Dermis blood vessel endothelial cell (primary cell): ENCODE results near the gene TMEFF1. TPM values are rescaled to one million over a fixed set of nuclear protein-coding genes. Genes with fewer than 3 reads are reported as not detected.

ENCODE experiments used
- DNase-seq: peaks from one replicate; pipeline ENCODE4 v3.0.0; 2010
- total RNA-seq: library from RNA; depleted of rRNA; stranded (reverse); fragments of >200 nt; gene quantifications from 2 replicates; pipeline ENCODE4 v1.2.3, GENCODE V29; 2014

Gene TMEFF1
- total RNA-seq, 1 donor from 2014 or later, result 9.2 TPM

GRCh38 chr9:100578610-100579009 is 105.7 kb downstream of the TMEFF1 start:
- no peak for DNase-seq

DNA sequence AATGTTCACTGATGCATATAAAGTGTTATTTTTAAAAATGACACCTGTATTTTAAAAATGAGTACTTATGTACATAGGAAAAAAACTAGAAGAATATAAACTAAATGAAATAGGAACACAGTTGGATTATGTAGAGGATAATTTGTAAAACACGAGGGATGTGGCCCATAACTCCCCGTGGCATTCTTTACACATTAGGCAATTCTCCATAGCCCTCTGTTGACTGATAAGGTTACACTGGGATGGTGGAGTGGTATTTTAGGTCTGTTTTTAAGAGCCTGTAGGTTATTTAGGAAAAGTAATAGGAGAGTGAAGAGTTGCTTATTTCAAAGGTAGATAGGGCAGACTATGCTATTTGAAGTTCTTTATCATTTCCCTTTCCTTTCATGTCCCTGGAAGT is 106.7 kb downstream of the TMEFF1 start:
- no peak for DNase-seq

DNA sequence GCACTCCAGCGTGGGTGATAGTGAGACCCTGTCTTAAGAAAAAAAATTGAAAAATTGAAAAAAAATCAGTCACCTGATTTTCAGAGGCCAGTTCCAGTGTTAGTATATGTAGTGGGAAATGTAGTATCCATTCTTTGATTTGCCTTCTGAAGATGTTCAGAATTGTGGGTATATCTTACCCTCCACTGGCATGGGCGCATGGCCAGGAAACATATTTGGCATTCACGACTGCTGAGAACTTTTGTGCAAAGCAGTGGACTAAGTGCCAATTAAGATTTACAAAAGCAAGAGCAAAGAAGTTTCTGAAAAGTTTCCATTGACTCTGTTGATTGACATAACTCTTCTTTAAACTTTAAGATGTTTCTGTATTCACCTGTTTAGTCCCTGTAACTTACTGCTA is 107.3 kb downstream of the TMEFF1 start:
- no peak for DNase-seq

GRCh38 chr9:100581081-100581480 is 108.1 kb downstream of the TMEFF1 start:
- no peak for DNase-seq

DNA sequence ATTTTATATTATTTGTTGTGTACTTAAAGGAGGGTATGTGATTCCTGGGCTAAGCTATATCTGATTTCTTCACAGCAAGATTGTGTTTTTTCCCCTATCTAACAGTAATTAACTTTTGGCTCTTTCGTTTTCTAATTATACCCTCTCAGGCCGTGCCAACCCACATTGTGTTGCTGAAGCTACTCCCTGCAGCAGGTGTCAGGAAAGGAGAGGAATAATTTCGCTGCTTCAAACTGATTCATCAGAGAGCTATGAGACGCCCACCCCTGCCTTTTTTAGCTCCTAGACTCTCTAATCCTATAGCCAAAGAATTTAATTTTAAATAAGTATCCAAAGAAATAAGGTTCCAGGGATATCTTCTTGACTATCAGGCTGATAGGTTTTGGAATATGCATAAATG is 108.7 kb downstream of the TMEFF1 start:
- peak; percentile 37 for DNase-seq

DNA sequence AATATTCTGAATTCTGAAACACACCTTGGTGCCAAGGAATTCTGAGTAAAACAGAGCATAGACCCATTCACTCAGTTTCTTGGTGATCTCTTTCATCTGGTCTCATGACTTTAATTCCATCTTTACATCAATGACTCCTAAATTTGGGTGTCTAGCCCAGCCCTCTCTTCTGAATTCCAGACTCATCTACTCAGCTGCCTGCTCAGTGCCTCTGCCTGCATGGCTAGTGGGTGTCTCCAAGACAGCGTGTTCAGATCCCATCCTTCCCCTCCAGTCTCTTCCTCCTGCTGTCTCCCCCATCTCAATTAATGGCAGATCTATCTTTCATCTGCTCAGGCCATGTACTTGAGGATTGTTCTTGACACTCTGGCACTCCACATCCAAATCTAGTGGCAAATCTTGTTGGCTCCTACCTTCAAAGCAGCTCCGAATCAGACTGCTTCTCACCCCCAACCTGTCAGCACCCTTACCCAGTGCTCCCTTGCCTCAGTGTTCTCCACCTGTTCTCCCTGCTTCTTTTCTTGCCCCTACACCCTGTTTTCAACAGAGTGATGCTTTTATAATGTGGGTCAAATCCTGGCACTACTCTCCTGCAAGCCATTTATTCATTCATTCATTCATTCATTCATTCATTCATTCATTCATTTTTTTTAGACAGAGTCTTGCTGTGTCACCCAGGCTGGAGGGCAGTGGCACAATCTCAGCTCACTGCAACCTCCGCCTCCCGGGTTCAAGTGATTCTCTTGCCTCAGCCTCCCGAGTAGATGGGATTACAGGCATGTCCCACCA is 110.3 kb downstream of the TMEFF1 start:
- DNase-seq, result no peak

GRCh38 chr9:100584951-100585350 is 112.0 kb downstream of the TMEFF1 start:
- no peak for DNase-seq

GRCh38 chr9:100586093-100586492 is 113.1 kb downstream of the TMEFF1 start:
- no peak for DNase-seq

GRCh38 chr9:100587375-100587774 is 114.4 kb downstream of the TMEFF1 start:
- DNase-seq, result peak; percentile 87

DNA sequence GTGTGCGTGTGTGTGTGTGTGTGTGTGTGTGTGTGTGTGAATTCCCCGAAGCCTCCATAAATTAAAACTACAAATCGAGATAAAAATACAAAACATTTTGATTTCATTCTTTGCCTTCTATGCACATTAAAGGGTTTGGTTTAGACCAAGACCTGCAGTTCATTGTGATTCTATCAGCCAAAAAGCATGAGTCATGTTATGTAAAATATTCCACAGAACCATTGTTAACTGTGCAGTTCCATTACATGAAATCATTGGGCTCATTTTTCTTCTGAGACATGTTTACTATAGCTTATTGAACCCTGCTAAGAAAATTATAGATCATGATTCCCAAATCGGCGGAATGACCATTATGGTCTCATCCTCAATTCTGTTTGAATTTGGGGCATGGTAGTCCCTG is 116.6 kb downstream of the TMEFF1 start:
- DNase-seq, result peak; percentile 78

DNA sequence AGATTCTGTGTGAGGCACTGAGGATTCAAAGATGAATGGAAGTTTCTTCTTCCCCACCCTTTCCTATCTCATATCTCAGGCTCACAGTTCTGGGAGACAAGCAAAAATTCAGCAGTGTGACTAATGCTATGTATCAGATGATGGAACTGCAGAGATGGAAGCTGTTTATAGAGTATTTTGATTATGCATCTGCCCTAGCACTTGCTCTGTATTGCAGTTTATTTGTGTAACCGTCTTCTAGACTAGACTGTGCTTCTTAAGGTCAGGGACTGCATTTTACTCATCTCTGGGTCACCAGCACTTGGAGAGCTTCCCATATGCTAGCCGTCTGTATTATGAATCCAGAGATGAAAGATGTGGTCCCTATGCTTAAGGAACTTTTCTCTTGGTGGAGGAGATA is 117.5 kb downstream of the TMEFF1 start:
- no peak for DNase-seq

GRCh38 chr9:100591139-100591538 is 118.2 kb downstream of the TMEFF1 start:
- no peak for DNase-seq

GRCh38 chr9:100591639-100592412 is 118.9 kb downstream of the TMEFF1 start:
- DNase-seq, result no peak

DNA sequence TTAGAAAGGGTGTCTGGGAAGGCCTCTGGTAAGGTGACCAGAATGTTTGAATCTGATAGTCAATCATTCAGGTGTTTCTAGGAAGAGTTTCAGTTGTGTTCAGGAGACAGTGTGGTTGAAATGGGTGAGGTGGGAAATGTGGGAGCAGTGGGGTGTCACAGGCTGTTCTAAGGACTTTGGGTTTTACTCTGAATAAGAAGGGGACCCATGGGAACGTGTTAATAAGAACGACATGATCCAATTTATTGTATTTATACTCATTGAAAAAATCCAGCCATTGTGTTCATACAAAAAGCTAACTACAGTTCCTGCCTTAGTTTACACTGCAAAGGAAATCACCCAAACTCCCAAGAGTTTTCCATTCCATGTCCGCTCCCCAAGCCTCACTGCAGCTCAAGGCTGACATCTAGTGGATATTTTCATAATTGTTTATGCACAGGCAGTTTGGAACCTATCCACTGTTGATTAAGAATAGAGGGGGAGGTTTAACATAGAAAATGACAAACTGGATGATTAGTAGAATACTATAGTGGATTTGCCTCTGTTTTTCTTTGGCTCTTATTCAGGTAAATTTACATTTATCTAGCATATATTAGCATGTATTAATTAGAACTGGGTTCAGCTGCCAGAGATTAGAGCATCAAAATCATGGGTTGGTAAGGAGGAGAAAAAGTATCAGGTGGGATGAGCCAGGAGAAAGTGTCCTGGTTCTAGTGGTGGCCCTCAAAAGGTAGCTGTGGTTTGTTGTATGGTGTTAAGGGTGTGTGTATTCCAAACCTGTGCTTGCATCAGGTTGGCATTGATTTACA is 122.6 kb downstream of the TMEFF1 start:
- DNase-seq, result peak; percentile 88

DNA sequence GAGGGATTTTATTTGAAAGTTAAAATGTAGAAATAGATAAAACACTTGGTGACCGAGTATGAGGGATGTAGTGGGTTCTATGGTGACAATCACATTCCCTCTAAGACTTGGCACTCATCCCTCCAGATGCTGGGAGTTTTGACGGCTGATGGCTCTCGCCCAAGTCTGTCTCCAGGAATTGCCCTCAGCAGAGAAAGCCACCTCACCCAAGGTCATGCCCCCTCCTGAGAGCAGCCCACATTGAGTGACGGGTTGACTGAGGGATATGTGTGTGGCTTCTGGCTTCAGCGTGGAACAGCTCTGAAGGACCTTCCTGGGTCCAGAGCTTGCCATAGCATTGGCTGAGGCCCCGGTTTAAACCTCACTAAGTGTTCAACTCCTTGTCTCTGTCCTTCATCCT is 124.3 kb downstream of the TMEFF1 start:
- DNase-seq, result no peak

GRCh38 chr9:100598641-100599145 is 125.7 kb downstream of the TMEFF1 start:
- peak; percentile 84 for DNase-seq

DNA sequence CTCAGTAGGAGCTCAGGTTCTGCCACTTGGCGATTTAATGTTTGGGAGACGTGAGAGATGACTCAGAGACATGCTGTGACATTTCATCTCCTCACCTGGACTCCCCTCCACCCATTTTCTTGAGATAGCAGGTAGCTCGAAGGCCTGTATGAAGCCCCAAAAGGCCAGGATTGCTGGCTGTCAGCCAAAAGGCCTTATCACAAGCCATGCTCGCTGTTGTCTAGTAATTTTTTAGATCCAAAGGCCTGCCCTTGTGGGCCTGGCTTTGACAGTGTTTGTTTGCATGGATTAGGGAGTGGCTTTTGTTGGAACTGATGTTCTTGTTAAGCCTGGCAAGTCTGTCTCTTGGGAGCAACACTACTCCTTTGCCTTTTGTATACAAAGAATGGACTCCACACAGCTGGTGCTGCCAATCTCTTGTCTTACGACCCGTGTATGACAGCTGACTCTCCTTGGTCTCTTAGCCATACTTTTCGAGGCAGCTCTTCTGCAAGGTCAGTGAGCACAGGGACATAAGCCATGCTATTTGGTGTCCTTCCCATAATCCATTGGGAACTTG is 127.7 kb downstream of the TMEFF1 start:
- no peak for DNase-seq

DNA sequence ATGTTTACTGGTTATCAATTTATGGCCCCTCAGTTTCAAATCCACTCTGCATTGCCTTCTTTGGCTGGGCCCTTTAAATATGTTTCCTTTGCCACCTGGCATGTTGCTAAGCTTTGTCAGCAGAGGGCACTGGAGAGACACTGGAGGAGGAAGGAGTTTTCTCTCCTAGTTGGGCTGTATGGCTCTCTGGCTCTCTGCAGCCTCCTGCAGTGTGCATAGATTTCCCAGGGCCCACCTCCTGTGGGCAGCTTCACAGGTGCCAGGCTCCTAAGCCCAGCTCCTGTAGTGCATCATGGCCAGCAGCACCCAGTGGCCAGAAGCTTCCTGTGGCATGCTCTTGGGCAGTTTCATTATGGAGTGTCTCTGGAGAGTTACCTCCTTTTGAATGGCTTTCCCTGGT is 128.3 kb downstream of the TMEFF1 start:
- peak; percentile 75 for DNase-seq

- peak; percentile 78 for DNase-seq
Measured at GRCh38 chr9:100602342-100602801, 129.4 kb downstream of the TMEFF1 start.

- no peak for DNase-seq
Measured at GRCh38 chr9:100605405-100605804, 132.5 kb downstream of the TMEFF1 start.

DNA sequence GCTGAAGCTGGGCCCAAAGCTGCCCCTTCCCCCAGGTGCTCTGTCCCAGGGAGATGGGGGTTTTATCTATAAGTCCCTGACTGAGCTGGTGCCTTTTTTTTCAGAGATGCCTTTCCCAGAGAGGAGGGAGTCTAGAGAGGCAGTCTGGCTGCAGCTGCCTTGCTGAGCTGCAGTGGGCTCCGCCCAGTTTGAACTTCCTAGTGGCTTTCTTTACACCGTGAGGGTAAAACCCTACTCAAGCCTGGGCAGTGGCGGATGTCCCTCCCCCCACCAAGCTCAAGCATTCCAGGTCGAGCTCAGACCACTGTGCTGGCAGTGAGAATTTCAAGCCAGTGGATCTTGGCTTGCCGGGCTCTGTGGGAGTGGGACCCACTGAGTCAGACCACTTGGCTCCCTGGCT is 146.2 kb downstream of the TMEFF1 start:
- DNase-seq, result no peak

GRCh38 chr9:100619665-100620064 is 146.7 kb downstream of the TMEFF1 start:
- no peak for DNase-seq

GRCh38 chr9:100623969-100624368 is 151.0 kb downstream of the TMEFF1 start:
- DNase-seq, result no peak
